Measurements from ENCODE around the gene ARMH3. TPM values are rescaled to one million over a fixed set of nuclear protein-coding genes. Genes with fewer than 3 reads are reported as not detected.
"Not testable (repeated sequence)": the region's sequence is repeated elsewhere in the genome, so short reads cannot be mapped to it uniquely, and the experiment has no call there.

ARMH3 gene
- total and polyA plus RNA-seq, 5 donors from 2014 or later, result 21.3 to 42.2 (median 25.0) TPM

GRCh38 chr10:102065561-102066398, 9.8 kb upstream of the ARMH3 start:
- H3K36me3 ChIP-seq (ENCODE audit: control insufficient read depth, insufficient read depth, low read length), result peaks cover 10% of the 10 kb centered on the region
- Mint-ChIP-seq H3K9me3 (no peaks in the 10 kb centered on the region), H3K4me1 (peaks cover 5 to 40% (median 16%) of the 10 kb centered on the region in 4 donors), H3K4me3 (peak overlapping the region; percentile 87 to 95 (median 92)), H3K36me3 (no peaks in the 10 kb centered on the region), H3K27me3 (peaks cover 7% of the 10 kb centered on the region), H3K27ac (peak overlapping the region; percentile 79 to 94 (median 84))
- H3K4me3 ChIP-seq (ENCODE audit: low read depth, low read length), result no peak overlapping the region
- H3K9me3 ChIP-seq (ENCODE audit: control insufficient read depth in 2 of 2, low read length in 2 of 2), result no peaks in the 10 kb centered on the region
- no peaks in the 10 kb centered on the region for H3K27me3 ChIP-seq (ENCODE audit: control insufficient read depth, insufficient read depth, low read length)
- DNase-seq (peak in 2 of 3 donors; percentile 14 to 41), ATAC-seq (ENCODE audit: low read depth in 2 of 2) (peak in 1 of 2 donors; percentile 12)
- H3K4me1 ChIP-seq (ENCODE audit: control insufficient read depth, insufficient read depth, low read length, poor library complexity, severe bottlenecking), result peaks cover 32% of the 10 kb centered on the region
- H3K27ac ChIP-seq (ENCODE audit: insufficient read depth, low read length, poor library complexity, severe bottlenecking), result peak overlapping the region; percentile 81

DNA sequence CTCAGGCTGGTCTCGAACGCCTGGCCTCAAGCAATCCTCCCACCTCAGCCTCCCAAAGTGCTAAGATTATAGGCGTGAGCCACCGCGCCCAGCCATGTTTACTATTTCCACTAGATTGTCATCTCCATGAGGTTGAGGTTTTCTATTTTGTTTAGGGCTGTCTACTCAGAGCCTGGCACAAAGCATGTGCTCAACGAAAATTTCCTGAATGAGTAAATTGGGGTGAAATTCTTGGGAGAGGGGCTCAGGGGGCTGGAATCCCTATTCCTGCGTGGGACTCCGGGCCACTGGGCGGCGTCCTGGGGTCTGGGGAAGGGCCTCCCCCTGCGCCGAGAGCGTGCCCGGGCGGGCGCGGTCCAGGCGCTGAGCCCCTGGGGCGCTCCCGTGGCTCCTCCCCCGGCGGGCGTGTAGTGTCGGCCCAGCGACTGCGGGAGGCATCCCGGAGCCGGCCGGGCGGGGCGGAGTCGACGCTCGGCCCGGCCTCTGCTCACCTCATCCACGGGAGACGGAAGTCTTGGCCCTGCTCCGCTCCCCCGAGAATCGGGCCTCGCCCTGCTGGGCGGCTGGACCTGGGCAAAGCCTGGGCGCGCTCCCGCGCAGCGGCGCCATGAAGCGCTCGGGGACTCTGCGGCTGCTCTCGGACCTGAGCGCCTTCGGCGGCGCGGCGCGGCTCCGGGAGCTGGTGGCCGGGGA, 9.0 kb upstream of the ARMH3 start, which contains the start of gene HPS6:
Gene HPS6, plus strand, starts transcription at position 482 of the 693 bp plus-strand sequence. Its CDS starts 126 bp downstream, at position 608.
- Mint-ChIP-seq H3K4me1 (peaks cover 5 to 40% (median 16%) of the 10 kb centered on the region in 4 donors), H3K4me3 (peak within 1 kb of the TSS; percentile 88 to 95 (median 92)), H3K27ac (peak within 1 kb of the TSS; percentile 94 to 97 (median 96)), H3K36me3 (no peaks in the 10 kb centered on the region), H3K27me3 (peaks cover 7% of the 10 kb centered on the region), H3K9me3 (no peaks in the 10 kb centered on the region)
- H3K9me3 ChIP-seq (ENCODE audit: control insufficient read depth in 2 of 2, low read length in 2 of 2), result no peaks in the 10 kb centered on the region
- DNase-seq, result peak; percentile 79 to 93 (median 84)
- H3K36me3 ChIP-seq (ENCODE audit: control insufficient read depth, insufficient read depth, low read length), result peaks cover 10% of the 10 kb centered on the region
- H3K4me3 ChIP-seq (ENCODE audit: low read depth, low read length), result peak within 1 kb of the TSS; percentile 72
- peak; percentile 96 to 98 for ATAC-seq (ENCODE audit: low read depth in 2 of 2)
- peaks cover 32% of the 10 kb centered on the region for H3K4me1 ChIP-seq (ENCODE audit: control insufficient read depth, insufficient read depth, low read length, poor library complexity, severe bottlenecking)
- no peaks in the 10 kb centered on the region for H3K27me3 ChIP-seq (ENCODE audit: control insufficient read depth, insufficient read depth, low read length)
- peak within 1 kb of the TSS; percentile 81 for H3K27ac ChIP-seq (ENCODE audit: insufficient read depth, low read length, poor library complexity, severe bottlenecking)

DNA sequence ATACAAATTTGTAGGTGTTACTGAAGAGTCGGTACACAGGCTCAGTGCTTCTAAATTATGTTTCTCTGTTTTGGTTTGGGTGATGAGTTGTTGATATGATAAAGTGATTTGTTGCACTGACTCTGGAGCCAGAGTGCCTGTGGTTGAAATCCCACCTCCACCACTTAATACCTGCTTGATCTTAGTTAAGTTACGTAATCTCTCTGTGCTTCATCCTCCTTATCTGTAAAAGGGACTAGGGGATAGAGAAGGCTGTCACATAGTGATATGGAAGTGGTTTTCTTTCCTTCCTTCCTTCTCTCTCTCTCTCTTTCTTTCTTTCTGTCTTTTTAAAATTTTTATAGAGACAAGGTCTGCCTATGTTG, 8.5 kb upstream of the ARMH3 start:
- peaks cover 32% of the 10 kb centered on the region for H3K4me1 ChIP-seq (ENCODE audit: control insufficient read depth, insufficient read depth, low read length, poor library complexity, severe bottlenecking)
- Mint-ChIP-seq H3K27me3 (peaks cover 7% of the 10 kb centered on the region), H3K27ac (peak overlapping the region; percentile 91 to 97 (median 96)), H3K9me3 (no peaks in the 10 kb centered on the region), H3K4me3 (peak overlapping the region; percentile 88 to 95 (median 89)), H3K4me1 (peaks cover 8 to 39% (median 16%) of the 10 kb centered on the region in 4 donors), H3K36me3 (no peaks in the 10 kb centered on the region)
- ATAC-seq (ENCODE audit: low read depth in 2 of 2), result no peak
- DNase-seq, result no peak
- H3K9me3 ChIP-seq (ENCODE audit: control insufficient read depth in 2 of 2, low read length in 2 of 2), result no peaks in the 10 kb centered on the region
- peaks cover 10% of the 10 kb centered on the region for H3K36me3 ChIP-seq (ENCODE audit: control insufficient read depth, insufficient read depth, low read length)
- H3K27me3 ChIP-seq (ENCODE audit: control insufficient read depth, insufficient read depth, low read length), result no peaks in the 10 kb centered on the region
- peak overlapping the region; percentile 81 for H3K27ac ChIP-seq (ENCODE audit: insufficient read depth, low read length, poor library complexity, severe bottlenecking)
- H3K4me3 ChIP-seq (ENCODE audit: low read depth, low read length), result peak overlapping the region; percentile 72

DNA sequence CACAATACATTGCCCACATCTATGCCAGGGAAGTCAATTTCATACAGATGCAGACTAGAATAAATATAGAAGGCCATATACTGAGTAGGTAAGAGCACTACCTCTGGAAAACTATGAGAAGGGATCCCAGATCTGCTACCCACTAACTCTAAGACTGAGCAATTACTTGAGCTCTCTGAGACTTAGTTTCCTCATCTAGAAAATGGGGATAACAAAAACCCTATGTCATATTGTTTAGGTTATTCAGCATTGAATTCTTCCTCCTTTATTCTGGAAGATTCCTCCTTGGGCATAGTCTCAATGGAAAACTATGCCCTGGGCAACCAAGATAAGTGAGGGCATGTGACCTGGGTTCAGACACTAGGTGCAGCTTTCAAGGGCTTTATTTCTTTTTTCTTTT, 4.0 kb upstream of the ARMH3 start:
- Histone ChIP-seq H3K36me3 (ENCODE audit: control insufficient read depth, insufficient read depth, low read length) (no peaks in the 10 kb centered on the region), H3K27ac (ENCODE audit: insufficient read depth, low read length, poor library complexity, severe bottlenecking) (no peak overlapping the region), H3K9me3 (ENCODE audit: control insufficient read depth in 2 of 2, low read length in 2 of 2) (no peaks in the 10 kb centered on the region), H3K27me3 (ENCODE audit: control insufficient read depth, insufficient read depth, low read length) (no peaks in the 10 kb centered on the region), H3K4me1 (ENCODE audit: control insufficient read depth, insufficient read depth, low read length, poor library complexity, severe bottlenecking) (peaks cover 13% of the 10 kb centered on the region), H3K4me3 (ENCODE audit: low read depth, low read length) (no peak overlapping the region)
- Mint-ChIP-seq H3K27me3 (peaks cover 7% of the 10 kb centered on the region), H3K9me3 (no peaks in the 10 kb centered on the region), H3K4me3 (peak overlapping the region in 2 of 4 donors; percentile 59 to 78), H3K36me3 (no peaks in the 10 kb centered on the region), H3K4me1 (peaks cover 9 to 24% (median 16%) of the 10 kb centered on the region in 4 donors), H3K27ac (no peak overlapping the region)
- ATAC-seq (ENCODE audit: low read depth in 2 of 2) (no peak), DNase-seq (no peak)

DNA sequence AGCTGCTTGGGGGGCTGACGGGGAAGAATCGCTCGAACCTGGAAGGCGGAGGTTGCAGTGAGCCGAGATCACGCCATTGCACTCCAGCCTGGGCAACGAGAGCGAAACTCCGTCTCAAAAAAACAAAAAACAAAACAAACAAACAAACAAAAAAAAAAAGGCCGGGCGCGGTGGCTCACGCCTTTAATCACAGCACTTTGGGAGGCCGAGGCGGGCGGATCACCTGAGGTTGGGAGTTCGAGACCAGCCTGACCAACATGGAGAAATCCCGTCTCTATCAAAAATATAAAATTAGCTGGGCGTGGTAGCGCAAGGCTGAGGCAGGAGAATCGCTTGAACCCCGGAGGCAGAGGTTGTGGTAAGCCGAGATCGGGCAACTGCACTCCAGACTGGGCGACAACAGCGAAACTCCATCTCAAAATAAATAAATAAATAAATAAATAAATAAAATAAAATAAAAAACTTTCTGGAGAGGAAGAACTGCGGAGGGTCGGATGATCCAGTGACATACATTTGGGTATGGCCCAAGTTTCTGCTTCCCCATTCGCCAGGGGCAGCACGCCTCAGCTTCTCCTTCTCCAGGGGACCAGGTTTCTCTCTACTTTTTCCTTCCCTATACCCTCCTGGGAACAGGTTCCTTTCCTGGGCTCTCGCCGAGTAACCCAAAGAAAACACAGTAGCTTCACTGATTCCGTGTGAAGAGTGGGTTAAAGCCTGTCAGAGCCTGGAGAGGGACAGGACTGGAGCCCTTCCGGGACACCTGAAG, 909 bp downstream of the ARMH3 start:
- Histone ChIP-seq H3K4me3 (ENCODE audit: low read depth, low read length) (peak overlapping the region; percentile 86), H3K27ac (ENCODE audit: insufficient read depth, low read length, poor library complexity, severe bottlenecking) (peak overlapping the region; percentile 85), H3K4me1 (ENCODE audit: control insufficient read depth, insufficient read depth, low read length, poor library complexity, severe bottlenecking) (peaks cover 42% of the 10 kb centered on the region)
- H3K27me3 ChIP-seq (ENCODE audit: control insufficient read depth, insufficient read depth, low read length); DNase-seq; H3K36me3 ChIP-seq (ENCODE audit: control insufficient read depth, insufficient read depth, low read length); H3K9me3 Mint-ChIP-seq; H3K9me3 ChIP-seq (ENCODE audit: control insufficient read depth in 2 of 2, low read length in 2 of 2); H3K27me3 Mint-ChIP-seq; ATAC-seq (ENCODE audit: low read depth in 2 of 2); H3K36me3 Mint-ChIP-seq: not testable (repeated sequence)
- peak overlapping the region; percentile 92 to 99 (median 96) for H3K4me3 Mint-ChIP-seq
- peak overlapping the region; percentile 91 to 98 (median 94) for H3K27ac Mint-ChIP-seq
- peaks cover 19 to 51% (median 36%) of the 10 kb centered on the region in 4 donors for H3K4me1 Mint-ChIP-seq

- peaks cover 26 to 50% (median 37%) of the 10 kb centered on the region in 4 donors for H3K4me1 Mint-ChIP-seq
- ATAC-seq (ENCODE audit: low read depth in 2 of 2), result no peak
Measured at GRCh38 chr10:102046095-102046494, 9.9 kb downstream of the ARMH3 start.

GRCh38 chr10:102045292-102045691, 10.7 kb downstream of the ARMH3 start:
- DNase-seq (no peak), ATAC-seq (ENCODE audit: low read depth in 2 of 2) (no peak)
- no peaks in the 10 kb centered on the region for H3K4me1 ChIP-seq (ENCODE audit: control insufficient read depth, insufficient read depth, low read length, poor library complexity, severe bottlenecking)
- Mint-ChIP-seq H3K4me3 (no peak overlapping the region), H3K36me3 (peaks cover 5% of the 10 kb centered on the region), H3K9me3 (no peaks in the 10 kb centered on the region), H3K27ac (no peak overlapping the region), H3K27me3 (no peaks in the 10 kb centered on the region), H3K4me1 (peaks cover 31 to 50% (median 43%) of the 10 kb centered on the region in 4 donors)
- no peaks in the 10 kb centered on the region for H3K36me3 ChIP-seq (ENCODE audit: control insufficient read depth, insufficient read depth, low read length)
- H3K4me3 ChIP-seq (ENCODE audit: low read depth, low read length), result no peak overlapping the region
- no peak overlapping the region for H3K27ac ChIP-seq (ENCODE audit: insufficient read depth, low read length, poor library complexity, severe bottlenecking)
- H3K27me3 ChIP-seq (ENCODE audit: control insufficient read depth, insufficient read depth, low read length), result no peaks in the 10 kb centered on the region
- H3K9me3 ChIP-seq (ENCODE audit: control insufficient read depth in 2 of 2, low read length in 2 of 2), result no peaks in the 10 kb centered on the region

More at GRCh38 chr10:102046095-102046494, 9.9 kb downstream of the ARMH3 start:
- H3K27me3 ChIP-seq (ENCODE audit: control insufficient read depth, insufficient read depth, low read length), result no peaks in the 10 kb centered on the region
- no peak overlapping the region for H3K4me3 ChIP-seq (ENCODE audit: low read depth, low read length)
- no peak overlapping the region for H3K27ac Mint-ChIP-seq
- H3K4me1 ChIP-seq (ENCODE audit: control insufficient read depth, insufficient read depth, low read length, poor library complexity, severe bottlenecking), result no peaks in the 10 kb centered on the region
- H3K27me3 Mint-ChIP-seq, result no peaks in the 10 kb centered on the region
- H3K4me3 Mint-ChIP-seq, result no peak overlapping the region
- H3K36me3 Mint-ChIP-seq, result peaks cover 5% of the 10 kb centered on the region
- no peaks in the 10 kb centered on the region for H3K9me3 Mint-ChIP-seq
- no peak overlapping the region for H3K27ac ChIP-seq (ENCODE audit: insufficient read depth, low read length, poor library complexity, severe bottlenecking)
- H3K9me3 ChIP-seq (ENCODE audit: control insufficient read depth in 2 of 2, low read length in 2 of 2), result no peaks in the 10 kb centered on the region
- no peaks in the 10 kb centered on the region for H3K36me3 ChIP-seq (ENCODE audit: control insufficient read depth, insufficient read depth, low read length)
- DNase-seq, result no peak
